Fibroblast of villous mesenchyme (primary cell): Measurements from ENCODE around the gene PWP2. TPM values are rescaled to one million over a fixed set of nuclear protein-coding genes. Genes with fewer than 3 reads are reported as not detected.
A peak's percentile ranks its signal among the peaks of the same experiment; 100 is the strongest.
"Not testable (repeated sequence)": the region's sequence is repeated elsewhere in the genome, so short reads cannot be mapped to it uniquely, and the experiment has no call there.

Source experiments
- DNase-seq: peaks from one replicate; pipeline ENCODE4 v3.0.0-alpha.2; 2010; ENCODE audit warnings: low read depth
- H3K4me3 ChIP-seq: 2 replicates; pipeline ENCODE4 v1.5.1; 2011; ENCODE audit warnings: low read depth, mild to moderate bottlenecking, low read length
- CTCF ChIP-seq: IDR thresholded peaks from 2 replicates; pipeline ENCODE4 v1.5.1; 2012; ENCODE audit warnings: low read depth, mild to moderate bottlenecking, low read length; ENCODE audit not compliant: insufficient read depth
- total RNA-seq: library from RNA; depleted of rRNA; stranded (reverse); fragments of >200 nt; gene quantifications from 2 replicates; pipeline ENCODE4 v1.2.3, GENCODE V29; 2012

PWP2 gene
- total RNA-seq, 1 donor, result 31.5 TPM

- DNase-seq, result no peak
- H3K4me3 ChIP-seq, result no peak overlapping the region
- no peak for TF ChIP-seq CTCF
Observed at GRCh38 chr21:44094832-44095231, 12.4 kb upstream of the PWP2 start.

- H3K4me3 ChIP-seq, DNase-seq: not testable (repeated sequence)
Observed at GRCh38 chr21:44098507-44098906, 8.7 kb upstream of the PWP2 start.

- not testable (repeated sequence) for H3K4me3 ChIP-seq, DNase-seq
Observed at GRCh38 chr21:44098964-44099363, 8.2 kb upstream of the PWP2 start.

- H3K4me3 ChIP-seq, result not testable (repeated sequence)
Observed at GRCh38 chr21:44107589-44107988, 390 bp downstream of the PWP2 start.

GRCh38 chr21:44113702-44114371, 6.6 kb downstream of the PWP2 start:
- not testable (repeated sequence) for DNase-seq

More at GRCh38 chr21:44107589-44107988, 390 bp downstream of the PWP2 start:
- not testable (repeated sequence) for DNase-seq

GRCh38 chr21:44122131-44122530, 14.9 kb downstream of the PWP2 start:
- not testable (repeated sequence) for H3K4me3 ChIP-seq, DNase-seq

More at GRCh38 chr21:44113702-44114371, 6.6 kb downstream of the PWP2 start:
- not testable (repeated sequence) for H3K4me3 ChIP-seq

GRCh38 chr21:44127827-44128226, 20.6 kb downstream of the PWP2 start:
- not testable (repeated sequence) for H3K4me3 ChIP-seq, DNase-seq

GRCh38 chr21:44133715-44134057, 26.5 kb downstream of the PWP2 start:
- peak overlapping the region; percentile 36 for H3K4me3 ChIP-seq
- not testable (repeated sequence) for DNase-seq

GRCh38 chr21:44134732-44135131, 27.5 kb downstream of the PWP2 start:
- DNase-seq, H3K4me3 ChIP-seq: not testable (repeated sequence)

GRCh38 chr21:44138039-44138438, 30.8 kb downstream of the PWP2 start:
- not testable (repeated sequence) for DNase-seq, H3K4me3 ChIP-seq

GRCh38 chr21:44139787-44140551, 32.8 kb downstream of the PWP2 start:
- H3K4me3 ChIP-seq, result not testable (repeated sequence)
- peak; percentile 12 for DNase-seq

GRCh38 chr21:44140552-44140932, 33.3 kb downstream of the PWP2 start:
- not testable (repeated sequence) for DNase-seq

GRCh38 chr21:44142470-44142869, 35.3 kb downstream of the PWP2 start:
- not testable (repeated sequence) for H3K4me3 ChIP-seq, DNase-seq

More at GRCh38 chr21:44140552-44140932, 33.3 kb downstream of the PWP2 start:
- H3K4me3 ChIP-seq, result not testable (repeated sequence)

GRCh38 chr21:44143380-44143779, 36.2 kb downstream of the PWP2 start:
- not testable (repeated sequence) for DNase-seq

GRCh38 chr21:44143996-44144395, 36.8 kb downstream of the PWP2 start:
- DNase-seq, H3K4me3 ChIP-seq: not testable (repeated sequence)

More at GRCh38 chr21:44143380-44143779, 36.2 kb downstream of the PWP2 start:
- H3K4me3 ChIP-seq, result not testable (repeated sequence)

- not testable (repeated sequence) for H3K4me3 ChIP-seq, DNase-seq
Observed at GRCh38 chr21:44144784-44145602, 37.8 kb downstream of the PWP2 start.

- H3K4me3 ChIP-seq, DNase-seq: not testable (repeated sequence)
Observed at GRCh38 chr21:44145616-44146015, 38.4 kb downstream of the PWP2 start.

- not testable (repeated sequence) for DNase-seq, H3K4me3 ChIP-seq
Observed at GRCh38 chr21:44147108-44147507, 39.9 kb downstream of the PWP2 start.
